ENCODE results near the gene TRIP12.

DNA sequence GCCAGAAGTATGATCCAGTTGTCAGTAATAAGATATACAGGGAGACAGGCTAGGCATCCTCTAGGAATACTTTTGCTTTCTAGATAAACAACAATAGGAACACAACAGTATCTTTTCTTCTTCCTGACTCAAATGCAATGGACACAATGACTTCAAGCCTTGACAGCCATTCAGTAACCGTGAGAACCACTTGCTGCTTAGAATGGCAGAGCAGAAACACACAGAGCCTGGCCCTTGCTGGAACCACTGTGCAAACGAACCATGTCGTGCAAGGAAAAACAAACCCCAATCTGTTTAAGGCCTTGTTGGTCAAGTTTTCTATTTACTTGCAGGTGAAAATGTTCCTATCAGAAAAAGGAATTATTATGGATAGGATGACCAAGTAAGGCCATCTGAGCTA lies 18.8 kb downstream of the TRIP12 start:
- no peak for TF ChIP-seq CTCF (IDR thresholded peaks at IDR 0.05; ENCODE audit: low read depth, low read length)
- no peak for TF ChIP-seq EZH2phosphoT487 (IDR thresholded peaks at IDR 0.05; ENCODE audit: low read depth)

Measured in OCI-LY3 (cell line).